Liver (tissue), 9 donors: Measurements from ENCODE around the gene TDO2. TPM values are rescaled to one million over a fixed set of nuclear protein-coding genes. Genes with fewer than 3 reads are reported as not detected.

Experiments
- DNase-seq: peaks from one replicate; pipeline ENCODE4 v3.0.0-alpha.2; 2017; ENCODE audit warnings: low spot score
- H3K27ac ChIP-seq, 2 donors: one replicate each; pipeline ENCODE4 v1.7.0; 2013; ENCODE audit warnings: inconsistent platforms in 2 of 2, low read length in 2 of 2, control low read depth in 1 of 2, low read depth in 1 of 2, mild to moderate bottlenecking in 1 of 2
- H3K27me3 ChIP-seq, 4 donors: one replicate each; pipeline versions ENCODE4 v1.6.1 to v1.7.0; 2013; ENCODE audit warnings: low read length in 3 of 4, inconsistent platforms in 1 of 4, mild to moderate bottlenecking in 1 of 4, moderate library complexity in 1 of 4; ENCODE audit not compliant: control insufficient read depth in 4 of 4, insufficient read depth in 4 of 4
- H3K36me3 ChIP-seq, 4 donors: one replicate each; pipeline versions ENCODE4 v1.6.1 to v1.7.0; 2013; ENCODE audit warnings: low read length in 3 of 4, mild to moderate bottlenecking in 3 of 4, low read depth in 1 of 4, moderate library complexity in 1 of 4; ENCODE audit not compliant: control insufficient read depth in 4 of 4, insufficient read depth in 3 of 4
- H3K4me1 ChIP-seq, 4 donors: one replicate each; pipeline versions ENCODE4 v1.6.1 to v1.7.0; 2013; ENCODE audit warnings: low read length in 3 of 4, mild to moderate bottlenecking in 3 of 4, moderate library complexity in 1 of 4; ENCODE audit not compliant: control insufficient read depth in 4 of 4, insufficient read depth in 4 of 4
- H3K4me3 ChIP-seq, 3 donors: one replicate each; pipeline versions ENCODE4 v1.6.1 to v1.7.0; 2013; ENCODE audit warnings: low read length in 3 of 3, control low read depth in 1 of 3, low read depth in 1 of 3, mild to moderate bottlenecking in 1 of 3
- H3K9ac ChIP-seq, 2 donors: one replicate each; pipeline ENCODE4 v1.7.0; 2013; ENCODE audit warnings: low read length in 2 of 2, mild to moderate bottlenecking in 2 of 2, moderate library complexity in 2 of 2, control low read depth in 1 of 2, low read depth in 1 of 2
- H3K9me3 ChIP-seq, 4 donors: one replicate each; pipeline versions ENCODE4 v1.6.1 to v1.7.0; 2013; ENCODE audit warnings: low read length in 3 of 4; ENCODE audit not compliant: control insufficient read depth in 4 of 4
- EGR1 ChIP-seq, 2 donors: IDR thresholded peaks; 2 replicates each; pipeline ENCODE4 v1.6.1; 2016 to 2018; ENCODE audit warnings: antibody characterized with exemption in 2 of 2, low read depth in 2 of 2
- FOXA1 ChIP-seq: IDR thresholded peaks from 2 replicates; pipeline ENCODE4 v1.6.1; 2016; ENCODE audit warnings: antibody characterized with exemption
- GABPA ChIP-seq, 2 donors: IDR thresholded peaks in 1 of 2; conservative IDR thresholded peaks in 1 of 2; 2 replicates each; pipeline ENCODE4 v1.6.1; 2016; ENCODE audit warnings: antibody characterized with exemption in 2 of 2, mild to moderate bottlenecking in 1 of 2, moderate library complexity in 1 of 2
- HNF4A ChIP-seq, 2 donors: conservative IDR thresholded peaks; 2 replicates each; pipeline ENCODE4 v1.6.1; 2016; ENCODE audit warnings: antibody characterized with exemption in 2 of 2, mild to moderate bottlenecking in 2 of 2
- HNF4G ChIP-seq: IDR thresholded peaks from 2 replicates; pipeline ENCODE4 v1.6.1; 2016; ENCODE audit warnings: antibody characterized with exemption
- RAD21 ChIP-seq, 2 donors: IDR thresholded peaks; 2 replicates each; pipeline ENCODE4 v1.6.1; 2016; ENCODE audit warnings: antibody characterized with exemption in 2 of 2, mild to moderate bottlenecking in 2 of 2
- REST ChIP-seq: IDR thresholded peaks from 2 replicates; pipeline ENCODE4 v1.6.1; 2016; ENCODE audit warnings: antibody characterized with exemption, mild to moderate bottlenecking
- RXRA ChIP-seq, 2 donors: IDR thresholded peaks; 2 replicates each; pipeline ENCODE4 v1.6.1; 2017 to 2018; ENCODE audit warnings: antibody characterized with exemption in 2 of 2, mild to moderate bottlenecking in 1 of 2
- SP1 ChIP-seq: IDR thresholded peaks from 2 replicates; pipeline ENCODE4 v1.6.1; 2018; ENCODE audit warnings: antibody characterized with exemption, mild to moderate bottlenecking
- TAF1 ChIP-seq: conservative IDR thresholded peaks from 2 replicates; pipeline ENCODE4 v1.6.1; 2016; ENCODE audit warnings: antibody characterized with exemption, mild to moderate bottlenecking
- YY1 ChIP-seq: IDR thresholded peaks from 2 replicates; pipeline ENCODE4 v1.6.1; 2016; ENCODE audit warnings: antibody characterized with exemption, mild to moderate bottlenecking
- ZBTB33 ChIP-seq: IDR thresholded peaks from 2 replicates; pipeline ENCODE4 v1.6.1; 2016; ENCODE audit warnings: antibody characterized with exemption
- WGBS: extraction: QIAGEN DNeasy Blood & Tissue Kit; methylation state at CpG from one replicate; pipeline ENCODE4 v1.1.7; 2013; 5-methylcytosine and 5-hydroxymethylcytosine counted together
- polyA plus RNA-seq, 2 donors: library from polyadenylated mRNA; stranded (reverse) in 1 of 2; unstranded in 1 of 2; fragments of 200-250 nt in 1 of 2; fragments of >200 nt in 1 of 2; fragmentation: Nextera tagmentation in 1 of 2; extraction: Ambion mirVana in 1 of 2; gene quantifications; one replicate each; pipeline versions ENCODE4 v1.2.1 to v1.2.3, GENCODE V29; 2013 to 2015
- total RNA-seq, 2 donors: library from RNA; depleted of rRNA; stranded (reverse); fragments of >200 nt; gene quantifications; one replicate each; pipeline ENCODE4 v1.2.3, GENCODE V29; 2014
- TF ChIP-seq, protein P1 (sequence below): fragments of 150-350 bp; IDR thresholded peaks from 2 replicates; pipeline ENCODE4 v1.5.1; 2017; ENCODE audit warnings: improper control_type of control experiment, low read depth, low read length; ENCODE audit not compliant: missing input control
- TF ChIP-seq, protein P2 (sequence below): IDR thresholded peaks from 2 replicates; pipeline ENCODE4 v1.6.1; 2016; ENCODE audit warnings: antibody characterized with exemption
- TF ChIP-seq, protein P3 (sequence below): IDR thresholded peaks from 2 replicates; pipeline ENCODE4 v1.6.1; 2016; ENCODE audit warnings: antibody characterized with exemption
- donor health status: healthy.
- donor health status: healthy.
- donor health status: healthy.
- donor health status: healthy.
- donor health status: healthy.

TDO2 gene
- total and polyA plus RNA-seq, 4 donors: 163 to 1,057 (median 533) TPM

GRCh38 chr4:155944516-155944915, 41.0 kb downstream of the TDO2 start:
- WGBS: 39% methylated on average over 1 of the region's 1 CpG

GRCh38 chr4:155946486-155946885, 43.0 kb downstream of the TDO2 start:
- no peak overlapping the region for H3K4me3 ChIP-seq
- no peaks in the 10 kb centered on the region for H3K9me3 ChIP-seq
- no peaks in the 10 kb centered on the region for H3K27me3 ChIP-seq
- H3K36me3 ChIP-seq: peaks cover 0 to 4% (median 0%) of the 10 kb centered on the region in 4 donors
- H3K4me1 ChIP-seq: peaks cover 3 to 20% (median 13%) of the 10 kb centered on the region in 4 donors
- DNase-seq: no peak
- H3K27ac ChIP-seq: no peak overlapping the region
- WGBS: 56% methylated on average over 4 of the region's 4 CpGs
- TF ChIP-seq, protein P1, sequence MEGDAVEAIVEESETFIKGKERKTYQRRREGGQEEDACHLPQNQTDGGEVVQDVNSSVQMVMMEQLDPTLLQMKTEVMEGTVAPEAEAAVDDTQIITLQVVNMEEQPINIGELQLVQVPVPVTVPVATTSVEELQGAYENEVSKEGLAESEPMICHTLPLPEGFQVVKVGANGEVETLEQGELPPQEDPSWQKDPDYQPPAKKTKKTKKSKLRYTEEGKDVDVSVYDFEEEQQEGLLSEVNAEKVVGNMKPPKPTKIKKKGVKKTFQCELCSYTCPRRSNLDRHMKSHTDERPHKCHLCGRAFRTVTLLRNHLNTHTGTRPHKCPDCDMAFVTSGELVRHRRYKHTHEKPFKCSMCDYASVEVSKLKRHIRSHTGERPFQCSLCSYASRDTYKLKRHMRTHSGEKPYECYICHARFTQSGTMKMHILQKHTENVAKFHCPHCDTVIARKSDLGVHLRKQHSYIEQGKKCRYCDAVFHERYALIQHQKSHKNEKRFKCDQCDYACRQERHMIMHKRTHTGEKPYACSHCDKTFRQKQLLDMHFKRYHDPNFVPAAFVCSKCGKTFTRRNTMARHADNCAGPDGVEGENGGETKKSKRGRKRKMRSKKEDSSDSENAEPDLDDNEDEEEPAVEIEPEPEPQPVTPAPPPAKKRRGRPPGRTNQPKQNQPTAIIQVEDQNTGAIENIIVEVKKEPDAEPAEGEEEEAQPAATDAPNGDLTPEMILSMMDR: no peak
- TF ChIP-seq RAD21 (IDR thresholded peaks at IDR 0.05) (peak in 1 of 2 donors; percentile 7), TAF1 (no peak)
- TF ChIP-seq, protein P2, sequence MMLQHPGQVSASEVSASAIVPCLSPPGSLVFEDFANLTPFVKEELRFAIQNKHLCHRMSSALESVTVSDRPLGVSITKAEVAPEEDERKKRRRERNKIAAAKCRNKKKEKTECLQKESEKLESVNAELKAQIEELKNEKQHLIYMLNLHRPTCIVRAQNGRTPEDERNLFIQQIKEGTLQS: no peak
- H3K9ac ChIP-seq: no peak overlapping the region

More at GRCh38 chr4:155944516-155944915, 41.0 kb downstream of the TDO2 start:
- H3K4me3 ChIP-seq: no peak overlapping the region
- no peak for DNase-seq
- H3K27ac ChIP-seq: peak overlapping the region in 1 of 2 donors; percentile 60
- H3K9me3 ChIP-seq: no peaks in the 10 kb centered on the region
- TF ChIP-seq ZBTB33: no peak
- peak in 1 of 2 donors; percentile 6 for TF ChIP-seq RXRA (IDR thresholded peaks at IDR 0.05)
- TF ChIP-seq HNF4A (conservative IDR thresholded peaks at IDR 0.05): peak; percentile 15 to 35
- peaks cover 0 to 6% (median 4%) of the 10 kb centered on the region in 4 donors for H3K36me3 ChIP-seq
- H3K27me3 ChIP-seq: no peaks in the 10 kb centered on the region
- H3K4me1 ChIP-seq: peaks cover 5 to 20% (median 13%) of the 10 kb centered on the region in 4 donors
- no peak overlapping the region for H3K9ac ChIP-seq

GRCh38 chr4:155948541-155948940, 45.0 kb downstream of the TDO2 start:
- no peak overlapping the region for H3K27ac ChIP-seq
- no peak overlapping the region for H3K9ac ChIP-seq
- no peak overlapping the region for H3K4me3 ChIP-seq
- DNase-seq: no peak
- 95% methylated on average over 1 of the region's 1 CpG for WGBS
- H3K27me3 ChIP-seq: no peaks in the 10 kb centered on the region
- no peaks in the 10 kb centered on the region for H3K9me3 ChIP-seq
- no peaks in the 10 kb centered on the region for H3K36me3 ChIP-seq
- H3K4me1 ChIP-seq: peaks cover 0 to 18% (median 12%) of the 10 kb centered on the region in 4 donors
- TF ChIP-seq ZBTB33 (no peak), RAD21 (IDR thresholded peaks at IDR 0.05) (no peak), EGR1 (IDR thresholded peaks at IDR 0.05; ENCODE audit: low read depth in 2 of 2) (no peak), GABPA (IDR thresholded peaks at IDR 0.05 in 1 of 2, conservative IDR thresholded peaks at IDR 0.05 in 1 of 2) (no peak), TAF1 (no peak), SP1 (no peak), FOXA1 (no peak), YY1 (no peak), HNF4G (no peak), REST (no peak)
- TF ChIP-seq, protein P3, sequence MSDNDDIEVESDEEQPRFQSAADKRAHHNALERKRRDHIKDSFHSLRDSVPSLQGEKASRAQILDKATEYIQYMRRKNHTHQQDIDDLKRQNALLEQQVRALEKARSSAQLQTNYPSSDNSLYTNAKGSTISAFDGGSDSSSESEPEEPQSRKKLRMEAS: no peak
